Measurements from ENCODE around the gene GIT1. TPM values are rescaled to one million over a fixed set of nuclear protein-coding genes. Genes with fewer than 3 reads are reported as not detected.

Gene GIT1
- total RNA-seq, 3 donors from 2014 or later, result 28.6 to 41.0 (median 37.2) TPM

DNA sequence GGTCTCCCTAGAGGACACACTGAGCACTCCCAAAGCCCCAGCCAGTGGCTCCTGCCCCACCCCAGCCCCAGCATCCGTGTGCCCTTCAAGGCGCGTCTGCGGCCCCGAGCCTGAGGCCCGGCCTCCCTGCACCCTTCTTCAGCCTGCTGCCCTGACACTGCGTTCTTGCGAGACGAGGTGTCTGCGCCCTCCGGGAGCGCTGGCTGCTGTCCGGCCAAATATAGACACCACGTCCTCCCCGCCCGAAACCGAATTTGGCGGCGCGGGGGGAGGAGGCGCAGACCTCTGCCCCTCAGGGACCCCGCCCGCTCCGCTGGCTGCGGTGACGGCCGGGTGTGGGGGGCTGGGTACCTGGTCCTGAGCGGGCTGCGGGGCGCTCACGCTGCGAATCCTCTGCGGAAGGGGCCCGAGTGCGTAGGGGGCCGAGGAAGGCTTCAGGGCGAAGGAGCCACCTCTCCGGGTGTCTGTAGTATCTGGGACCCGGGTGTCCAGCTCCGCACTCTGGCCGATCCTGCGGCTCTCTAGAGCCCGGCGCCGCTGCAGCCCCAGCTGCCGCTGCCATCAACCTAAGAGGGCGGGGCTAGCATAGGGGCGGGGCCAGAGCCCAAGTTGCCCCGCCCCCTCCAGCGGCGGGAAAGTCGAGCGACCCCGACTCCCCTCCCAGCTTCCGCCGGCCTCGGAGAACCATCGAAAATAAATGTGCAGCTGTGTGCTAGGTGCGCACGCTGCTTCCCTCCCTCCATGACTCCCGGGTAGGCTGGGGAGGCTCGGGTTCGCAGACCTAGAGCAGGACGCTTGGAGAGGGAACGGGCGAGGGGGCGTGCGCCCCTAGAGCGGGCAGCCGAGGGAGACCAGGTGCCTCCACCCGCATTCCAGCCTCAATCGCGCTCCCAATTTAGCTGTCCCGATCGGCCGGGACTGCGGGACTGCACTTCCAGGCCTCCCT lies 33.2 kb upstream of the GIT1 start, which contains the start of gene CORO6:
TSS of gene CORO6 (minus strand) at position 576 of the 946 bp plus-strand sequence. CDS start 1,491 bp downstream, outside the sequence.
- Histone ChIP-seq H3K36me3 (ENCODE audit: low read depth) (no peaks in the 10 kb centered on the region), H3K9me3 (no peaks in the 10 kb centered on the region), H3K4me3 (no peak within 1 kb of the TSS), H3K4me1 (ENCODE audit: low read depth) (peaks cover 13% of the 10 kb centered on the region)
- ATAC-seq (peak; percentile 62), DNase-seq (peak; percentile 60 to 69 (median 67))
- TF ChIP-seq, protein P1, sequence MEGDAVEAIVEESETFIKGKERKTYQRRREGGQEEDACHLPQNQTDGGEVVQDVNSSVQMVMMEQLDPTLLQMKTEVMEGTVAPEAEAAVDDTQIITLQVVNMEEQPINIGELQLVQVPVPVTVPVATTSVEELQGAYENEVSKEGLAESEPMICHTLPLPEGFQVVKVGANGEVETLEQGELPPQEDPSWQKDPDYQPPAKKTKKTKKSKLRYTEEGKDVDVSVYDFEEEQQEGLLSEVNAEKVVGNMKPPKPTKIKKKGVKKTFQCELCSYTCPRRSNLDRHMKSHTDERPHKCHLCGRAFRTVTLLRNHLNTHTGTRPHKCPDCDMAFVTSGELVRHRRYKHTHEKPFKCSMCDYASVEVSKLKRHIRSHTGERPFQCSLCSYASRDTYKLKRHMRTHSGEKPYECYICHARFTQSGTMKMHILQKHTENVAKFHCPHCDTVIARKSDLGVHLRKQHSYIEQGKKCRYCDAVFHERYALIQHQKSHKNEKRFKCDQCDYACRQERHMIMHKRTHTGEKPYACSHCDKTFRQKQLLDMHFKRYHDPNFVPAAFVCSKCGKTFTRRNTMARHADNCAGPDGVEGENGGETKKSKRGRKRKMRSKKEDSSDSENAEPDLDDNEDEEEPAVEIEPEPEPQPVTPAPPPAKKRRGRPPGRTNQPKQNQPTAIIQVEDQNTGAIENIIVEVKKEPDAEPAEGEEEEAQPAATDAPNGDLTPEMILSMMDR (IDR thresholded peaks at IDR 0.05), result no peak
- intact Hi-C loops (cut with DNase I, micrococcal nuclease), result no loop called here

DNA sequence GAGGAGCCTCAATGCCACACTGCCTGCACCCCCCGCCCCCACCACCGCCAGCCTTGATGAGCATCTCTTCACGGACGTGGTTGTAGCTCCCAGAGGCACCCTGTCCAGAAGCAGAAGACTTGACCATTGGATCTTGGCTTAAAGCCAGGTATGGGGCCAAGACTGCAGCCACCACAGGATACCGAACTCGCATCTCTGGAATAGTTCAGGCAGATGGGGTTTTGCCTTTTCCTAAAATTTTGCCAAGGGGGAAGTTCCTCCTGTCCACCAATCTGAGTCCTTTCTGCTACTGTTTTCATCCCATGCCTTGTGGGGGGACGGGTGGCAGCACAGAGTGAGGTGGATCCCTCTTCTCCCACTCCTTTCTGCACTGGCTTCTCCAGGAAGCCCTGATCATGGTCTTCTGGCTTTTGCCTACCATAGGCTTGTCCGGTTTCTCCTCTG lies 32.3 kb upstream of the GIT1 start:
- intact Hi-C loops (cut with DNase I, micrococcal nuclease), result no loop called here
- DNase-seq (no peak), ATAC-seq (no peak)
- Histone ChIP-seq H3K4me1 (ENCODE audit: low read depth) (peaks cover 22% of the 10 kb centered on the region), H3K9me3 (no peaks in the 10 kb centered on the region), H3K36me3 (ENCODE audit: low read depth) (no peaks in the 10 kb centered on the region), H3K4me3 (no peak overlapping the region)
- TF ChIP-seq, protein P1 (IDR thresholded peaks at IDR 0.05), result no peak

GRCh38 chr17:29620779-29621500 lies 31.5 kb upstream of the GIT1 start:
- Histone ChIP-seq H3K4me3 (no peak overlapping the region), H3K9me3 (no peaks in the 10 kb centered on the region), H3K36me3 (ENCODE audit: low read depth) (no peaks in the 10 kb centered on the region), H3K4me1 (ENCODE audit: low read depth) (peaks cover 30% of the 10 kb centered on the region)
- ATAC-seq (no peak), DNase-seq (no peak)
- intact Hi-C loops (cut with DNase I, micrococcal nuclease), result no loop called here
- TF ChIP-seq, protein P1 (IDR thresholded peaks at IDR 0.05), result no peak

GRCh38 chr17:29620271-29620670 lies 30.8 kb upstream of the GIT1 start:
- H3K4me1 ChIP-seq (ENCODE audit: low read depth), result peaks cover 36% of the 10 kb centered on the region
- TF ChIP-seq, protein P1 (IDR thresholded peaks at IDR 0.05), result no peak
- ATAC-seq, result no peak

DNA sequence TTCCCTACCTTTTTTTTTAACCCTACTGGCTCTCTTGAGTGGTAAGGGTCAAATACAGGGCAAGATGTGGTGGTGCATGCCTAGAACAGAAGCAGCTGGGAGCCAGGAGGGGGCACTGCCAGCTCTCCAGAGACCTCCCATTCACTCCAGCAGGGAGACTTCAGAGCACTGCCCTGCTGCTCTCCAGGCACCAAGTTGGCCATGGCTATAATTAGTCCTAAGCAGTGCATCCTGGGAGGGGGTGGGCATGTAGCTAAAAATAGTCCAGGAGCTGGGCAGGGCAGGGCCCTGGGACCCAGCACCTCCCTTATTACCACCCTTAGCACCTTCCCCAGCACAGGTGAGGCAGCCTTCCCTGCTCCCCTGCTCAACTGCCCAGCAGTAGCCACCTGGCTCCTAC lies 29.8 kb upstream of the GIT1 start:
- intact Hi-C loops (cut with DNase I, micrococcal nuclease), result no loop called here

More at GRCh38 chr17:29620271-29620670, 30.8 kb upstream of the GIT1 start:
- DNase-seq, result no peak
- Histone ChIP-seq H3K9me3 (no peaks in the 10 kb centered on the region), H3K4me3 (no peak overlapping the region), H3K36me3 (ENCODE audit: low read depth) (no peaks in the 10 kb centered on the region)
- intact Hi-C loops (cut with DNase I, micrococcal nuclease), result no loop called here

More for the DNA sequence above, 29.8 kb upstream of the GIT1 start:
- Histone ChIP-seq H3K9me3 (no peaks in the 10 kb centered on the region), H3K36me3 (ENCODE audit: low read depth) (no peaks in the 10 kb centered on the region), H3K4me1 (ENCODE audit: low read depth) (peaks cover 46% of the 10 kb centered on the region), H3K4me3 (no peak overlapping the region)
- no peak for ATAC-seq
- no peak for DNase-seq
- TF ChIP-seq, protein P1 (IDR thresholded peaks at IDR 0.05), result no peak
